Hepatocyte (in vitro differentiated cells): ENCODE data around the gene ZDHHC1.

Experiments
- CTCF ChIP-seq: fragments of 200-600 bp; sonication (generic); IDR thresholded peaks from 2 replicates; pipeline ENCODE4 v1.5.1; 2016; ENCODE audit warnings: antibody characterized with exemption, mild to moderate bottlenecking; ENCODE audit not compliant: poor library complexity
- EZH2phosphoT487 ChIP-seq: fragments of 200-600 bp; sonication (generic); IDR thresholded peaks from one replicate; pipeline ENCODE4 v1.6.1; 2018; ENCODE audit warnings: antibody characterized with exemption, mild to moderate bottlenecking, low read depth, moderate library complexity; ENCODE audit not compliant: unreplicated experiment, severe bottlenecking

GRCh38 chr16:67396159-67397035 is 19.9 kb downstream of the ZDHHC1 start:
- TF ChIP-seq EZH2phosphoT487: no peak
- TF ChIP-seq CTCF: no peak
